Measurements from ENCODE around the gene OR4D9.

DNA sequence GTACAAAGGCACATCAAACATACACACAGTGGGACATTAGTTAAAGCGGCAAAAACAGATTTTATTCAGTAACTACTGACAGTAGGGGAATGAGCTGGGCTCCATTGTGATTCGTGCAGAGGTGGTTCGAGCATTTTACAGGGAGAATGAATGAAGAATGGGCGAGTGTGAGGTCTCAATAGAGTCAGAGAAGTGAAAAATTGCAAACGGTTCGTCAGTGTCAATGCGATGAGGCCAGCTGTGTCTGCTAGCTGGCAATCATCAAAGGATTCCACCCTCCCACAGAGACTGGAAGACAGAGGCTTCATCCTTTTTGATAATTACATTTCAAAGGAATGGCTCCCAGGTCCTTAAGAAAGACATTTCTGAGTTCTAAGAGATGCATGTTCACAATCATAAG is 17.4 kb downstream of the OR4D9 start:
- TF ChIP-seq POLR2A (IDR thresholded peaks at IDR 0.05) = no peak
- TF ChIP-seq, protein P1, sequence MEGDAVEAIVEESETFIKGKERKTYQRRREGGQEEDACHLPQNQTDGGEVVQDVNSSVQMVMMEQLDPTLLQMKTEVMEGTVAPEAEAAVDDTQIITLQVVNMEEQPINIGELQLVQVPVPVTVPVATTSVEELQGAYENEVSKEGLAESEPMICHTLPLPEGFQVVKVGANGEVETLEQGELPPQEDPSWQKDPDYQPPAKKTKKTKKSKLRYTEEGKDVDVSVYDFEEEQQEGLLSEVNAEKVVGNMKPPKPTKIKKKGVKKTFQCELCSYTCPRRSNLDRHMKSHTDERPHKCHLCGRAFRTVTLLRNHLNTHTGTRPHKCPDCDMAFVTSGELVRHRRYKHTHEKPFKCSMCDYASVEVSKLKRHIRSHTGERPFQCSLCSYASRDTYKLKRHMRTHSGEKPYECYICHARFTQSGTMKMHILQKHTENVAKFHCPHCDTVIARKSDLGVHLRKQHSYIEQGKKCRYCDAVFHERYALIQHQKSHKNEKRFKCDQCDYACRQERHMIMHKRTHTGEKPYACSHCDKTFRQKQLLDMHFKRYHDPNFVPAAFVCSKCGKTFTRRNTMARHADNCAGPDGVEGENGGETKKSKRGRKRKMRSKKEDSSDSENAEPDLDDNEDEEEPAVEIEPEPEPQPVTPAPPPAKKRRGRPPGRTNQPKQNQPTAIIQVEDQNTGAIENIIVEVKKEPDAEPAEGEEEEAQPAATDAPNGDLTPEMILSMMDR (IDR thresholded peaks at IDR 0.05) = no peak

Data from tibial nerve (tissue), 3 donors.